Thyroid gland (tissue), 4 donors: ENCODE results near the gene TAS2R60.

Experiments
- CTCF ChIP-seq, 6 experiments: fragments of 200-600 bp in 3 of 6; fragments of 450-650 bp in 3 of 6; sonication (generic) in 3 of 6; IDR thresholded peaks; one replicate each; pipeline ENCODE4 v1.5.1; 2016 to 2019; ENCODE audit warnings: antibody characterized with exemption in 6 of 6, mild to moderate bottlenecking in 2 of 6, inconsistent platforms in 1 of 6, moderate library complexity in 1 of 6
- POLR2A ChIP-seq, 2 donors: fragments of 450-650 bp; IDR thresholded peaks; one replicate each; pipeline ENCODE4 v1.6.1; 2017; ENCODE audit warnings: antibody characterized with exemption in 2 of 2, mild to moderate bottlenecking in 2 of 2, moderate library complexity in 1 of 2

GRCh38 chr7:143485094-143485493 lies 41.8 kb downstream of the TAS2R60 start:
- no peak for TF ChIP-seq CTCF (IDR thresholded peaks at IDR 0.05)
- TF ChIP-seq POLR2A (IDR thresholded peaks at IDR 0.05) = no peak
